Cardiac muscle cell (in vitro differentiated cells and primary cell): Measurements from ENCODE around the gene NMT2. TPM values are rescaled to one million over a fixed set of nuclear protein-coding genes. Genes with fewer than 3 reads are reported as not detected.

Experiments
- DNase-seq, 2 donors: peaks; one replicate each; pipeline versions ENCODE4 v3.0.0 to v3.0.0-alpha.2; 2010 to 2017; ENCODE audit warnings: low read depth in 1 of 2, low spot score in 1 of 2
- H3K27ac ChIP-seq: fragments of 200-600 bp; sonication (generic); 2 replicates; pipeline ENCODE4 v1.5.1; 2016
- H3K27me3 ChIP-seq: fragments of 200-600 bp; sonication (generic); 2 replicates; pipeline ENCODE4 v1.6.0; 2016; ENCODE audit warnings: control low read depth
- H3K36me3 ChIP-seq: fragments of 200-600 bp; sonication (generic); 2 replicates; pipeline ENCODE4 v1.5.1; 2016; ENCODE audit warnings: control low read depth
- H3K4me1 ChIP-seq: fragments of 200-600 bp; sonication (generic); 2 replicates; pipeline ENCODE4 v1.8.1; 2017; ENCODE audit warnings: low read depth, mild to moderate bottlenecking, mixed run types
- H3K4me3 ChIP-seq: fragments of 200-600 bp; sonication (generic); 2 replicates; pipeline ENCODE4 v1.5.1; 2016; ENCODE audit warnings: mild to moderate bottlenecking
- H3K9me3 ChIP-seq: fragments of 200-600 bp; sonication (generic); 2 replicates; pipeline ENCODE4 v1.5.1; 2017; ENCODE audit warnings: low read depth, mild to moderate bottlenecking, control low read depth
- polyA plus RNA-seq: library from polyadenylated mRNA; unstranded; fragments of >200 nt; fragmentation: Nextera tagmentation; extraction: Ambion mirVana; gene quantifications from 2 replicates; pipeline ENCODE4 v1.2.1, GENCODE V29; 2016
- total RNA-seq: library from RNA; depleted of rRNA; stranded (reverse); fragments of >200 nt; gene quantifications from 2 replicates; pipeline ENCODE4 v1.2.3, GENCODE V29; 2016
- TF ChIP-seq, protein P1 (sequence below): IDR thresholded peaks from 2 replicates; pipeline ENCODE4 v1.5.1; 2012; ENCODE audit warnings: low read depth, mild to moderate bottlenecking, low read length

Gene NMT2
- total and polyA plus RNA-seq, 2 experiments from 2014 or later = 8.7 to 14.1 TPM

DNA sequence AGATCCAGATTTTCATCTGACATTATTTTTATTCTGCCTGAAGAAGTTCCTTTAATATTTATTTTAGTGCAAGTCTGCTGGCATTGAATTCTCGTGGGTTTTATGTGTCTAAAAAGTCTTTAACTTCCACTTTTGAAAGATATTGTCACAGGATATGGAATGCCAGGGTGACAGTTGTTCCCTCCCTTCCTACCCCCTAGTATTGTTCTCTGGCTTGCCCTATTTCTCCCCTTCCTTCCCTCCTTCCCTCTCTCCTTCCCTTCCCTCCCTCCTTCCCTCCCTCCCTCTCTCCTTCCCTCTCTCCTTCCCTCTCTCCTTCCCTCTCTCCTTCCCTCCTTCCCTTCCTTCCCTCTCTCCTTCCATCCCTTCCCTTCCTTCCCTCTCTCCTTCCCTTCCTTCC, 109.8 kb downstream of the NMT2 start:
- no peaks in the 10 kb centered on the region for H3K9me3 ChIP-seq
- H3K36me3 ChIP-seq = no peaks in the 10 kb centered on the region
- H3K27ac ChIP-seq = no peak overlapping the region
- TF ChIP-seq, protein P1, sequence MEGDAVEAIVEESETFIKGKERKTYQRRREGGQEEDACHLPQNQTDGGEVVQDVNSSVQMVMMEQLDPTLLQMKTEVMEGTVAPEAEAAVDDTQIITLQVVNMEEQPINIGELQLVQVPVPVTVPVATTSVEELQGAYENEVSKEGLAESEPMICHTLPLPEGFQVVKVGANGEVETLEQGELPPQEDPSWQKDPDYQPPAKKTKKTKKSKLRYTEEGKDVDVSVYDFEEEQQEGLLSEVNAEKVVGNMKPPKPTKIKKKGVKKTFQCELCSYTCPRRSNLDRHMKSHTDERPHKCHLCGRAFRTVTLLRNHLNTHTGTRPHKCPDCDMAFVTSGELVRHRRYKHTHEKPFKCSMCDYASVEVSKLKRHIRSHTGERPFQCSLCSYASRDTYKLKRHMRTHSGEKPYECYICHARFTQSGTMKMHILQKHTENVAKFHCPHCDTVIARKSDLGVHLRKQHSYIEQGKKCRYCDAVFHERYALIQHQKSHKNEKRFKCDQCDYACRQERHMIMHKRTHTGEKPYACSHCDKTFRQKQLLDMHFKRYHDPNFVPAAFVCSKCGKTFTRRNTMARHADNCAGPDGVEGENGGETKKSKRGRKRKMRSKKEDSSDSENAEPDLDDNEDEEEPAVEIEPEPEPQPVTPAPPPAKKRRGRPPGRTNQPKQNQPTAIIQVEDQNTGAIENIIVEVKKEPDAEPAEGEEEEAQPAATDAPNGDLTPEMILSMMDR = no peak
- peaks cover 10% of the 10 kb centered on the region for H3K27me3 ChIP-seq
- H3K4me3 ChIP-seq = no peak overlapping the region
- H3K4me1 ChIP-seq = no peaks in the 10 kb centered on the region
- no peak for DNase-seq

Other genes starting within 250 kb of the NMT2 start
- 7.6 and 8.2 TPM in 2 replicates for gene DCLRE1C, start 214.6 kb downstream of the NMT2 start, total RNA-seq
- gene DCLRE1C, start 214.6 kb downstream of the NMT2 start, polyA plus RNA-seq = 14.8 and 16.6 TPM in 2 replicates
- gene MEIG1, start 209.3 kb downstream of the NMT2 start, total RNA-seq = 1.2 TPM in 1 of 2 replicates, not detected in the other
- gene MEIG1, start 209.3 kb downstream of the NMT2 start, polyA plus RNA-seq = 3.0 and 4.2 TPM in 2 replicates
- not detected in 2 replicates for gene OLAH, start 124.8 kb downstream of the NMT2 start, total RNA-seq
- gene OLAH, start 124.8 kb downstream of the NMT2 start, polyA plus RNA-seq = not detected in 2 replicates
- 4.2 and 15.4 TPM in 2 replicates for gene ACBD7, start 79.9 kb downstream of the NMT2 start, total RNA-seq
- gene ACBD7, start 79.9 kb downstream of the NMT2 start, polyA plus RNA-seq = 1.2 and 2.1 TPM in 2 replicates
- 14.3 and 18.0 TPM in 2 replicates for gene RPP38, start 71.3 kb downstream of the NMT2 start, total RNA-seq
- 20.0 and 25.2 TPM in 2 replicates for gene RPP38, start 71.3 kb downstream of the NMT2 start, polyA plus RNA-seq
- gene FAM171A1, start 202.6 kb upstream of the NMT2 start, total RNA-seq = 32.2 and 41.5 TPM in 2 replicates
- 38.9 and 52.1 TPM in 2 replicates for gene FAM171A1, start 202.6 kb upstream of the NMT2 start, polyA plus RNA-seq